ENCODE results near the gene DNAAF8.
A peak's percentile ranks its signal among the peaks of the same experiment; 100 is the strongest.

The DNAAF8 gene
- 0.14 to 0.24 reads per million in 2 donors for total RNA-seq

- DNase-seq: peak; percentile 73
Measured at GRCh38 chr16:4734063-4734729, at the start of gene DNAAF8, which contains the start of gene ANKS3. Gene DNAAF8, plus strand, starts transcription at chr16:4734537. Its CDS starts 1,978 bp downstream, at chr16:4736515. Gene ANKS3, minus strand, starts transcription at chr16:4734271. Its CDS starts 4,122 bp downstream, at chr16:4730149.

- no peak for DNase-seq
Measured at GRCh38 chr16:4684763-4685162, 49.6 kb upstream of the DNAAF8 start.

- DNase-seq: no peak
Measured at GRCh38 chr16:4685292-4685691, 49.0 kb upstream of the DNAAF8 start.

GRCh38 chr16:4685776-4686496 lies 48.4 kb upstream of the DNAAF8 start:
- DNase-seq: no peak

GRCh38 chr16:4686497-4687210 lies 47.7 kb upstream of the DNAAF8 start:
- no peak for DNase-seq

- no peak for DNase-seq
Measured at GRCh38 chr16:4687416-4687815, 46.9 kb upstream of the DNAAF8 start.

- DNase-seq: no peak
Measured at GRCh38 chr16:4687946-4688673, 46.2 kb upstream of the DNAAF8 start.

GRCh38 chr16:4688674-4689045 lies 45.7 kb upstream of the DNAAF8 start:
- no peak for DNase-seq

- no peak for DNase-seq
Measured at GRCh38 chr16:4689091-4689671, 45.2 kb upstream of the DNAAF8 start.

- no peak for DNase-seq
Measured at GRCh38 chr16:4689864-4690704, 44.3 kb upstream of the DNAAF8 start.

- DNase-seq: no peak
Measured at GRCh38 chr16:4690946-4691665, 43.2 kb upstream of the DNAAF8 start.

- DNase-seq: no peak
Measured at GRCh38 chr16:4691666-4692412, 42.5 kb upstream of the DNAAF8 start.

GRCh38 chr16:4692460-4693295 lies 41.7 kb upstream of the DNAAF8 start:
- peak; percentile 18 for DNase-seq

- DNase-seq: peak; percentile 96
Measured at GRCh38 chr16:4693296-4693955, 40.9 kb upstream of the DNAAF8 start, which contains the start of gene NUDT16L1. Gene NUDT16L1, plus strand, starts transcription at chr16:4693562. Its CDS starts 165 bp downstream, at chr16:4693727.

- peak; percentile 39 for DNase-seq
Measured at GRCh38 chr16:4693956-4694641, 40.2 kb upstream of the DNAAF8 start.

- no peak for DNase-seq
Measured at GRCh38 chr16:4694642-4695451, 39.5 kb upstream of the DNAAF8 start.
